RWPE1 (cell line): ENCODE measurements around the gene CSTF1.

Experiments
- CTCF ChIA-PET: fragments of 350-600 bp; sonication (Branson Sonifier 250); formaldehyde crosslinking; extraction: SDS; loops from one replicate; lab custom pipeline; 2021; lab: Yijun Ruan, JAX
- POLR2A ChIA-PET: fragments of 400-600 bp; formaldehyde crosslinking; extraction: SDS; loops from one replicate; lab custom pipeline; 2020; ENCODE audit warnings: antibody characterized with exemption; ENCODE audit not compliant: low non-redundant PET; lab: Yijun Ruan, JAX
- DNase-seq: peaks from one replicate; pipeline ENCODE4 v3.0.0; 2012; ENCODE audit warnings: low spot score
- H3K27ac ChIP-seq: fragments of 450-650 bp; 2 replicates; pipeline ENCODE4 v1.5.1; 2017
- TF ChIP-seq, protein P1 (sequence below): fragments of 450-650 bp; conservative IDR thresholded peaks from 2 replicates; pipeline ENCODE4 v1.5.1; 2017; ENCODE audit warnings: low read depth, mild to moderate bottlenecking

CSTF1 gene

DNA sequence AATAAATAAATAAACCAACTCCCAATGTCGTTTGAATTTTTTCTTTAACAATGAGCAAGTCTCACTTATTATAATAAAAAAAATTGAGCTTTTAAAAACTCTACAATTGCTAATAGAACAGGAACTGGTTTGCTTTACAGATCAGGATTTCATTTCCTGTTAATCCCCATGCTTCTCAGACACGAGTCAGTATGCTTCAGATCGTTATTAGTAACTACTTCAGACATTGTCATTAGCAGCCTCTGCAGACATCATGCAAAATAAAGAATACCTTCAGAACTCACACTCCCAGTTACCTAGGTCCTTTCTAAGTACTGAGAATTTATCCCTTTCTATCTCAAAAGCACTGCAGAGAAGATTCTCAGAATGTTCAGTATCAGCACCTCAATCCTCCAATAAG, 43.7 kb upstream of the CSTF1 start:
- POLR2A ChIA-PET: no interaction called here
- no peak overlapping the region for H3K27ac ChIP-seq
- DNase-seq: no peak
- CTCF ChIA-PET: interaction anchor here (1.1 kb wide), 1 partner anchor 161 kb away, joined by 3 read pairs; no protein-coding TSS in a partner anchor
- TF ChIP-seq, protein P1, sequence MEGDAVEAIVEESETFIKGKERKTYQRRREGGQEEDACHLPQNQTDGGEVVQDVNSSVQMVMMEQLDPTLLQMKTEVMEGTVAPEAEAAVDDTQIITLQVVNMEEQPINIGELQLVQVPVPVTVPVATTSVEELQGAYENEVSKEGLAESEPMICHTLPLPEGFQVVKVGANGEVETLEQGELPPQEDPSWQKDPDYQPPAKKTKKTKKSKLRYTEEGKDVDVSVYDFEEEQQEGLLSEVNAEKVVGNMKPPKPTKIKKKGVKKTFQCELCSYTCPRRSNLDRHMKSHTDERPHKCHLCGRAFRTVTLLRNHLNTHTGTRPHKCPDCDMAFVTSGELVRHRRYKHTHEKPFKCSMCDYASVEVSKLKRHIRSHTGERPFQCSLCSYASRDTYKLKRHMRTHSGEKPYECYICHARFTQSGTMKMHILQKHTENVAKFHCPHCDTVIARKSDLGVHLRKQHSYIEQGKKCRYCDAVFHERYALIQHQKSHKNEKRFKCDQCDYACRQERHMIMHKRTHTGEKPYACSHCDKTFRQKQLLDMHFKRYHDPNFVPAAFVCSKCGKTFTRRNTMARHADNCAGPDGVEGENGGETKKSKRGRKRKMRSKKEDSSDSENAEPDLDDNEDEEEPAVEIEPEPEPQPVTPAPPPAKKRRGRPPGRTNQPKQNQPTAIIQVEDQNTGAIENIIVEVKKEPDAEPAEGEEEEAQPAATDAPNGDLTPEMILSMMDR: no peak

DNA sequence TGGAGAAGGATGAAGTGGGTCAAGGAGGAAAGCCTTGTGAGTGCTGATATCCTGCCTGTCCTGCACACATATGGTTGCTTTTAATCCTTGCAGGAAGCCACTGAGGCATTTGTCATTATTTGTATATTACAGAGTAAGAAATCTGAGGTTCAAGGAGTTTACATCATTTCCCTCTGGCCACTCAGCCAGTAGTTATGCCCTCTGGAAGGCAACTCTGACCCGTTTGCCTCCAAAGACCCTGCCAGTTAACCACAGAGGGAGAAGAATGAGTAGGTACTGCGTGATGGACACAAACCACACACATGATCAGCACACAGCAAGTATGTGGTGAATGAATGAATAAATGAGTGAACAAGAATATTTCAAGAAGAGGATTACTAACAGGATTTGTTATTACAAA, 41.6 kb upstream of the CSTF1 start:
- TF ChIP-seq, protein P1: no peak
- DNase-seq: no peak
- H3K27ac ChIP-seq: no peak overlapping the region
- POLR2A ChIA-PET: no interaction called here
- CTCF ChIA-PET: no interaction called here

DNA sequence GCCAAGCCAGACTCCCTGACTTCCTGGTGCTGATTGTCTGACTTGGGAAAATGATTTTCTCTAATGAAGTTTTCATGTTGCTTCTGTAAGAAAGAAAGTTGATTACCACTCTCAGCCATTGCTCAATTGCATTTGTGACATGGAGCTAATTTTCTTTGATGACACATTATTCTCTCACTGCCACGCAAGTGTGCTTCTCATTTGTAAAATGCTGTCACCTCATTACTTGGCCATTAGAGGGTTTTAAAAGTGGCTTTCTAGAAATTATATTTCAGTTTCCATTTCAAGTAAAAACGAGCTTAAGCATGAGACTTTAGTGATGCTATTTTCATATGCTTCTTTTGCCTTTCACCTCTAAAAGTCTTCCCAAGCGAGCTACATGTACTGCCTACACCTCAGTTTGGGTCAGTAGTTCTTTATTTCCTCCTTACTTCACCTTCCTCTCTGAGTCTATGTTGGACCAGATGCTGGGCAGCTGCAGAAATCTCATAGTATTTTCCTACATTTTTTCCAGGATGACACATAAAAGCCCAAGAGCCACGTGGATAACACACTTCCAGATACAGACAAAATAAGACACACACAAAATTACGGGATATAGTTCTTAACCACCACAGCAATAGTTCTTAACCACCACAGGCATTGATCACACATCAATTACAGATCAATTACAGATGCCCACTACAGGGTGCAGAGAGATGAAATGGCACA, 39.9 kb upstream of the CSTF1 start:
- no peak for DNase-seq
- CTCF ChIA-PET: interaction anchor here (0.6 to 1.0 kb wide), 3 partner anchors 9 to 104 kb away, joined by 4 to 6 read pairs (median 5); partner anchors contain the start of gene MC3R
- H3K27ac ChIP-seq: no peak overlapping the region
- POLR2A ChIA-PET: no interaction called here
- TF ChIP-seq, protein P1: no peak

DNA sequence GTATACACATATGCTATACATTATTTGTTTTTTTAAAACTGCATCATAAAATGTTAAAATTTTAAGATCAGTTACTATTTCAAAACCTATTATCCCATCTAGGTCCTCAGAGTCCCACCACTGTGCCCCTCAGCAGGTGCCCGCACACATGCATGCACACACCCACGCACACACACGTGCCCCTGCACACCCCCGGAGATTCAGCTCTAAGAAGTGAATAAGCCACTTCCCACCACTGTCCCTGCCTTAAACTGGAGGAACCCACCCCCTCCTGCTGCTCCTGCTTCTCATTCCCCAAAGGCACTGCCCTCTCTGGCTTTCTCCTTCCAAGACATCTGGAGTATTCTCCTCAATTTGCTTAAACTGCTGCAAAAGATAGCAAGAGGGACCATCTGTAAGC, 39.1 kb upstream of the CSTF1 start:
- TF ChIP-seq, protein P1: no peak
- CTCF ChIA-PET: interaction anchor here (0.7 to 1.0 kb wide), 2 partner anchors 39 to 151 kb away, joined by 3 read pairs; partner anchors contain the start of genes AURKA and CSTF1

DNA sequence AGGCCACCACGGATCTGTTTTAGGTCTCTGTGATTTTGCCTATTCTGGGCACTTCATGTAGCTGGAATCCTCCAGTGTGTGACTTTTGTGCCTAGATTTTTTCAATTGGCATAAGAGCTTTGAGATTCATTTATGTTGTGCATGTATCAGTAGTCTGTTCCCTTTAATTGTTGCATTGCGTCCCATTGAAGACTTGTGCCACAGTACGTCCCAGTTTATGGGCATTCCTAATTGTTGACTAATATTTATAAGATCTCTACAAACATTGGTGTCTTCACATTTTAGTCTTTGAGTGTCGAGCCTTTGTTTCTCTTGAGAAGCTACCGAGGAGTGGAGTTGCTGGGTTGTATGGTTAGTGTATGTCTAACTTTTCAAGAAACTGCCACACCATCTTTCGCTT, 34.4 kb upstream of the CSTF1 start:
- TF ChIP-seq, protein P1: no peak
- no peak for DNase-seq
- ChIA-PET CTCF (interaction anchor here (0.6 to 1.3 kb wide), 5 partner anchors 14 to 262 kb away, joined by 3 to 6 read pairs (median 4); partner anchors contain the start of genes AURKA and CSTF1), POLR2A (no interaction called here)
- no peak overlapping the region for H3K27ac ChIP-seq

More for the DNA sequence above, 39.1 kb upstream of the CSTF1 start:
- POLR2A ChIA-PET: no interaction called here
- no peak overlapping the region for H3K27ac ChIP-seq
- DNase-seq: no peak

DNA sequence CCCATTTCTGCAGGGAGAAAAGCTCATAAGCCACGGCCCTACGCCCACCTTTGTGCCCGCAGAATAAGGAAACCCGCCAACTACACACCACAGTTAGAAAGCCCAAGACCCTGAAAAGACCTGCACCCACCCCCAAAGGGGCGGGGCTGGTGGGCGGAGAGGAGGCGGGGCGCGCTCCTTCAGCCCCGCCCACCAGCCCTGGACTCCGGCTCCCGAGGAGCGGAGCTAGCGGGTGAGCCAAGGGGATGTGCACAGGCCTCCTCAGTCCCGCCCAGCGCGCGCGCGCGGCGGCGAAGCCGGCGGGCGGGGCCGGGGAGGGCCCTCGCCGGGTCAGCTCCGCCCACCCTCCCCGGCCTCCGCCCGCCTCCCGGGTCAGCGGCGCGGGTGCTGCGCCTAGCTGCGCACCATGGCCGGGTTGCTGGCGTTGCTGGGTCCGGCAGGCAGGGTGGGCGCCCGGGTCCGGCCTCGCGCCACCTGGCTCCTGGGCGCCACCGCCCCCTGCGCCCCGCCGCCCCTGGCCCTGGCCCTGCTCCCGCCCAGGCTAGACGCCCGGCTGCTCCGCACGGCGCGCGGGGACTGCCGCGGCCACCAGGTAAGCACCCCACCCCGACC, 33.7 kb upstream of the CSTF1 start, which contains the start of gene FAM210B:
Gene FAM210B, plus strand, starts transcription at position 375 of the 612 bp plus-strand sequence. Its CDS starts 32 bp downstream, at position 407.
- ChIA-PET CTCF (interaction anchor here (0.6 to 1.3 kb wide), 5 partner anchors 15 to 261 kb away, joined by 3 to 6 read pairs (median 3); partner anchors contain the start of genes AURKA and CSTF1), POLR2A (interaction anchor here (0.6 to 0.9 kb wide), 2 partner anchors 16 to 93 kb away, joined by 3 to 7 read pairs; no protein-coding TSS in a partner anchor)
- DNase-seq: peak; percentile 99
- peak within 1 kb of the TSS; percentile 96 for H3K27ac ChIP-seq
- TF ChIP-seq, protein P1: no peak
